GM10266 (cell line): Measurements from ENCODE around the gene CISH.

Source experiments
- DNase-seq: peaks from one replicate; pipeline ENCODE4 v3.0.0; 2012; ENCODE audit errors: extremely low spot score
- TF ChIP-seq, protein P1 (sequence below): IDR thresholded peaks from 2 replicates; pipeline ENCODE4 v1.5.1; 2012; ENCODE audit warnings: mild to moderate bottlenecking, low read depth; ENCODE audit not compliant: control insufficient read depth, insufficient read depth; ENCODE audit errors: missing control alignments

CISH gene

GRCh38 chr3:50570508-50571279, 40.9 kb downstream of the CISH start:
- DNase-seq, result no peak
- TF ChIP-seq, protein P1, sequence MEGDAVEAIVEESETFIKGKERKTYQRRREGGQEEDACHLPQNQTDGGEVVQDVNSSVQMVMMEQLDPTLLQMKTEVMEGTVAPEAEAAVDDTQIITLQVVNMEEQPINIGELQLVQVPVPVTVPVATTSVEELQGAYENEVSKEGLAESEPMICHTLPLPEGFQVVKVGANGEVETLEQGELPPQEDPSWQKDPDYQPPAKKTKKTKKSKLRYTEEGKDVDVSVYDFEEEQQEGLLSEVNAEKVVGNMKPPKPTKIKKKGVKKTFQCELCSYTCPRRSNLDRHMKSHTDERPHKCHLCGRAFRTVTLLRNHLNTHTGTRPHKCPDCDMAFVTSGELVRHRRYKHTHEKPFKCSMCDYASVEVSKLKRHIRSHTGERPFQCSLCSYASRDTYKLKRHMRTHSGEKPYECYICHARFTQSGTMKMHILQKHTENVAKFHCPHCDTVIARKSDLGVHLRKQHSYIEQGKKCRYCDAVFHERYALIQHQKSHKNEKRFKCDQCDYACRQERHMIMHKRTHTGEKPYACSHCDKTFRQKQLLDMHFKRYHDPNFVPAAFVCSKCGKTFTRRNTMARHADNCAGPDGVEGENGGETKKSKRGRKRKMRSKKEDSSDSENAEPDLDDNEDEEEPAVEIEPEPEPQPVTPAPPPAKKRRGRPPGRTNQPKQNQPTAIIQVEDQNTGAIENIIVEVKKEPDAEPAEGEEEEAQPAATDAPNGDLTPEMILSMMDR, result no peak

- DNase-seq, result peak; percentile 98
- TF ChIP-seq, protein P1, result no peak
Measured at GRCh38 chr3:50568947-50569749, 42.4 kb downstream of the CISH start, which contains the start of gene HEMK1. Gene HEMK1 (plus strand): TSS chr3:50569522. CDS start chr3:50571105, 1,583 bp downstream.

- peak; percentile 98 for DNase-seq
Measured at GRCh38 chr3:50567386-50568167, 44.0 kb downstream of the CISH start, which contains the start of gene C3orf18. Gene C3orf18 (minus strand): TSS chr3:50567747. CDS start chr3:50565699, 2,048 bp downstream.

DNA sequence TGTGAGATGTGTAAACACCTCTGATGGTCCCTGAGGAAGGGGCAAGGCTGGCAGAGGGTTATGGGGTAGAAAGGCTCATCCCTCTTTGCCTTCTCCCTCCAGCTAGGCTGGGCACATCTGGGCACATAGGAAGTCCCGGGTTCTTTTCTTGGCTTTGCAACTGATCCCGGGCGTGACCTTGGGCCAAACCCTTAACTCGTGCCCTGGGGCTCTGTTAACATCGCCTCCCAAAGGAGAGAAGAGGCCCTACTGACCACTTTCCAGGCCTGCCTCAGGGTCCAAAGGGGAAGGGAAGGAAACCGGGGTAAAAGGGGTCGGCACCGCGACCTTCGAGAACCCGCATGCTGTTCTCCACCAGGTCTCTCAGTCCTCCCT, 44.6 kb downstream of the CISH start:
- TF ChIP-seq, protein P1, result no peak
- no peak for DNase-seq

More at GRCh38 chr3:50567386-50568167, 44.0 kb downstream of the CISH start, which contains the start of gene C3orf18:
- TF ChIP-seq, protein P1, result no peak

- no peak for DNase-seq
- TF ChIP-seq, protein P1, result no peak
Measured at GRCh38 chr3:50564321-50564720, 47.3 kb downstream of the CISH start.

DNA sequence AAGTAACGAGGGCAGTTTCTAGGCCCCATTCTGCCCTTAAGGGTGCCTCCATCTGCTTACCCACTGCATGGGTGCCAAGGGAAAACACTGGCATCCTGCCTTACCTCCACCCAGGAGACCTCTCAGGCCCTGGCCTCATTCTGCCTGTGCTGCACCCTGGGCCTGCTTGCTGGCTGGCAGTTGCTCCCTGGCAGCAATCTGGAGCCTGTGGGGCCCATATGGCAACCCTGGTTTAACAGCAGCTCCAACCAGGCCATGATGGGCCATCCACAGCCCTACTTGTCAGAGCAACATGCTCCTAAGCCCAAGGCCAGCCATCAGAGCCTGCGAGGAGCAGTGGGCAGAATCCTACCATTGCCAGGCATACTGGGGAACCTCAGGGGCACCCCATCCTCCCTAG, 47.7 kb downstream of the CISH start:
- TF ChIP-seq, protein P1, result no peak
- no peak for DNase-seq

GRCh38 chr3:50562861-50563260, 48.7 kb downstream of the CISH start:
- no peak for DNase-seq
- TF ChIP-seq, protein P1, result no peak
